GM19328 (cell line): Measurements from ENCODE around the gene CAPN11.
"Not testable (repeated sequence)": the region's sequence is repeated elsewhere in the genome, so short reads cannot be mapped to it uniquely, and the experiment has no call there.

Source experiments
- ATAC-seq: cut with Tn5 transposase; IDR thresholded peaks from one replicate; pipeline ENCODE4 v1.9.1; 2021; ENCODE audit warnings: mild to moderate bottlenecking, moderate library complexity; ENCODE audit not compliant: unreplicated experiment

Gene CAPN11

GRCh38 chr6:44129841-44130322, 28.7 kb upstream of the CAPN11 start:
- ATAC-seq = no peak

DNA sequence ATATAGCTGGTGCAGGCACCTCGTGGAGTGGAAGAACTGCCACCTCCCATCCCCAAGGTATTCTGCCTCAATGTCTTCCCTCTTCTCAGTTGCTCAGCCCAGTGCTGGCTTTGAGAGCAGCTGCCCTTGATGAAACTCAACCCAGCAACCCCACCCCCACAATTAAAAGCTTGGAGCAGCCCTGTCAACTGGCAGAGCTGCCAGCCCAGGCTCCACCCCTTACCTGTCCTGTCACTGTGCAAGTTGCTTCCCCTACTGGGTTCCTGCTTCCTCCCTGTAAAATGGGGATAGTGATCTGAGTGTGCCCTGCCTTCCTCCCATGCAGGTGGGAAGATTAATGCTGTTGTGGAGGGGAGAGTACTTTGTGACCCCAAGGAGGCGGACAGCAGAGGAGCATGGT, 26.7 kb upstream of the CAPN11 start:
- no peak for ATAC-seq

GRCh38 chr6:44132476-44132875, 26.1 kb upstream of the CAPN11 start:
- ATAC-seq = no peak

DNA sequence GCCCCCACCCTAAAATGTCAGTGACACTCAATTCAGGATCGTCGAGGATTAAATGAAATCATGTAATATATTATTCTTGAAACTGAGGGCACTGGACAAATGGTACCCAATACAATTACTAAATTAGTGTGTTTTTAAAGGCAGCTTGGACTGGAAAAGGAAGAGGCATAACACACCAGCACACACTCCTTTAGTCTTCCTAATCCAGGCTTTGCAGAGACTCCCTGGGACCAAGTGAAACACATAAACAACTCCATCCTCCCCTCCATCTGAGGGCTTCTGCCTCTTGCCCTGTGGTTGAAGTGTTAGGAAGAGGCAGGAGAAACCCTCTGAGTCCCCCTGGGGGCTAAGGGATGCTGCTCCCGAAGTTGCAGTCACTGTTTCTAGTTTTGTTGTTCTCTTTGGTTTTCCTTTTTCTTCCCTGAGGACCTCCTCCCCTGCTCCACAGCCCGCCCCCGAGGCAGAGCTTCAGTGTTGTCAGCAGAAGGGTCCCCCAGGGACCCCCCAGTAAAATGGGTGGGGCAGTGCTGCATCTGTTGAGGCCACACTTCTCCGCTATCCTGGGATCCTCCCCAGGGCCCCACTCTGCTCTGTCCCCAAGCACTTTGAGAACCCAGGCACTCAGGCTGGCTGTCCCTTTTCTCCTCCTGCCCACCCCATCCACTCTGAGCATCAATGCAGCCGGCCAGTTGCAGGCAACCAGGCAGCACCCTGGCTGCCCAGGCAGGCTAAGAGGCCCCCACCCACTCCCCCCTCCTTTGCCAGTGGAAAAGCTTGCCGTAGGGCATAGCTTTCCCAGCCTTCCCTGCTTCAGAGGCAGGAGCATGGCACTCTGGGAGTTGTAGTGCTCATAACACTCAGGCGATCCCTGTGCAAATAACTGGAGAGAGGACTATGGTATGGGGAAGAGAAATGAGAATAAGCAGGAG, 25.4 kb upstream of the CAPN11 start:
- no peak for ATAC-seq

DNA sequence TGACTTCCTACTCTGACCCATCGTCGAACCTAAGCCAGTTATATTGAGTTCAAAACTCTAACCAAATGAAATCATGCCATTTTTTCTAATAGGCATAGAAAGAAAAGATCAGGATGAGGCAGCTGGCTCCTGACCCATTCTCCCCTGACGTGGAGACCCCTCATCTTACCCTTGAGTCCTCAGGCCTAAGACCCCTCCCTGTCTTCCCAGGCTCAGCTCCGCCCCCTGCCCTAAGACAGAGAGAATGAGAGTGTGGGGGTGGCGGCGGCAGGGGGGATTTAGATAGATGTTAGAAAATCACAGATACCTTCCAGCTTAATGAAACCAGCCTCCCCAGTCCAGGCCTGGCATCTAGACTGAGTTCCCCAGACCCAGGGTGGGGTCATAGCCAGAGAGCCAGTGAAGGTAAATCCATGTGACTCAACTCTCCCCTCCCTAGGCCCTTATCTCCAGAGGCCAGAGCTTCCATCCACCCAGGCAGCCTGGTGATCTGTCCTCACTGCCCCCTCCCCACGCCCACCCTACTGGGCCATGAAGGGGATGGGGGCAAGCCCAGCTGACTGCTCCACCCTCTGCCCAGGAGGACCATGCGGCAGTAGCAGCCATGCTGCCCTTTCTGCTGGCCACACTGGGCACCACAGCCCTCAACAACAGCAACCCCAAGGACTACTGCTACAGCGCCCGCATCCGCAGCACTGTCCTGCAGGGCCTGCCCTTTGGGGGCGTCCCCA, 24.5 kb upstream of the CAPN11 start:
- ATAC-seq = no peak

DNA sequence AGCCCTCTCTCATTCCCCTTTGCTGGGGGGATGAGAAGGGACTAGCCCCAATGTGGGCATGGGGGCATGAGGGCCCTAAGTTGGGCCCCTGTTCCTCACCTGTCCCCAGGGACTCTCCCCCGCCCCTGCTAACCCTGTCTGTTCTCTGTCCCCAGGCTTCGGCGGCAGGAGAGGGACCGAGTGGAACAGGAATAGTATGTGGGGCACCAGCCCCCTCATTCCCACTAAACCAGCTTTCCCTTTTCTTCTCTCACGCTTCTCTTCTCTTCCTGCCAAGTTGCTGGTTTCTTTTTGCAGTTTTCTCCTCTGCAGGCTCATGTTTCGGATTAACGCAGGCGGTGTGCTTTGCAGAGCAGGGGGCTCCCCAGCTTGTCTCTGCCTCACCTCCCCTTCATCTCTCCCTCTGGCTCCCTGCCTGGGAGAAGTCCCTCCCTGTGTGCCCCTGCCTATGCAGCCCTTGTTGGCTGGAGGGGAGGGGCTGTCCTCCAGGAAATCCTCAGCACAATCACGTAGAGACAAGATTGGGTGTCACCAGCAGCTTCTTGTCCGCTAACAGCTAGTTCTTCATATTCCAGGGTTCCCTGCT, 23.4 kb upstream of the CAPN11 start:
- ATAC-seq = no peak

DNA sequence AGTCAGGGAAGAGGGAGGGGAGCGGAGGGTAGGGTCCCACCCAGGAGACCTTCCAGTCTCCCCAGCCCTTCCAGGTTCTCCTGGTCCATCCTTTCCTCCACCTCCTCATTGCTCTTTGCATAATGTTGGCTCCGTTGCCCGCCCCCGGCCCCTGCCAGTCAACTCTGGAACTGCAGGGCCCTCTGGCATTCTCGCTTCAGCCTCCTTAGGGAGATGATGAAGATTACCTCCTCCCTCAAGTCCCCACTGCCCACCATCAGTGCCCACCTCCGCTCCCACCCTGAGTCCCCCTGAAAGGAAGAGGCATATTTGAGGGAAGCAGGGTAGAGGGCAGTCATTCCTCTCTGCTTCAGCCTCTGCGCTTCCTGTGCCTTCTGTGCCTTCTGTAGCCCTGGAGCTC, 22.7 kb upstream of the CAPN11 start:
- ATAC-seq = no peak

- no peak for ATAC-seq
Observed at GRCh38 chr6:44138717-44139350, 19.8 kb upstream of the CAPN11 start.

DNA sequence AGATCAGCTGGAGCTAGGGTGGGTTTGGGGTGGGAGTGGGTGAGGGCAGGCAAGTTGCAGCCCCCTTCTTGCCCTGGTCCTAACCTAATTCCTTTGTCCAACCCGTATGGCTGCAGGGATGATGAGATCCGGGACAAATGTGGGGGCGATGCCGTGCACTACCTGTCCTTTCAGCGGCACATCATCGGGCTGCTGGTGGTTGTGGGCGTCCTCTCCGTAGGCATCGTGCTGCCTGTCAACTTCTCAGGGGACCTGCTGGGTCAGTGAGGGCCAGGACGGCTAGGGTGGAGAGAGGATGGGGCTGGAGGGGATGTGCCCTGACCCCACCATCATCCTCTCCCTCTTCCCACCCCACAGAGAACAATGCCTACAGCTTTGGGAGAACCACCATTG, 19.3 kb upstream of the CAPN11 start:
- ATAC-seq = no peak

DNA sequence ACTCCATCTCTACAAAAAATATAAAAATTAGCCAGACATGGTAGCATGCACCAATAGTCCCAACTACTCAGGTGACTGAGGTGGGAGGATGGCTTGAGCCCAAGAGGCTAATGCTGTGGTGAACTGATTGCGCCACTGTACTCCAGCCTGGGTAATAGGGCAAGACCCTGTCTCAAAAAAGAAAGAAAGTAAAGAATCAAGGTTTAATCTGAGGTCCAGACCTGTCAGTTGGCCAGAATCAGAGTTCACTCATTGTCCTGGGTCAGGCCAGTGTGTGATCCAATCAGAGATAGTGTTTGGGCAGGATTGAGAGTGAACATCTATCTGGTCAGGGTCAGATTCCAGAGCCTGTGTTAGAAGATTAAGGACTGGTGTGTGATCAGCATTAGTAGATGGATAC, 15.8 kb upstream of the CAPN11 start:
- ATAC-seq = no peak

DNA sequence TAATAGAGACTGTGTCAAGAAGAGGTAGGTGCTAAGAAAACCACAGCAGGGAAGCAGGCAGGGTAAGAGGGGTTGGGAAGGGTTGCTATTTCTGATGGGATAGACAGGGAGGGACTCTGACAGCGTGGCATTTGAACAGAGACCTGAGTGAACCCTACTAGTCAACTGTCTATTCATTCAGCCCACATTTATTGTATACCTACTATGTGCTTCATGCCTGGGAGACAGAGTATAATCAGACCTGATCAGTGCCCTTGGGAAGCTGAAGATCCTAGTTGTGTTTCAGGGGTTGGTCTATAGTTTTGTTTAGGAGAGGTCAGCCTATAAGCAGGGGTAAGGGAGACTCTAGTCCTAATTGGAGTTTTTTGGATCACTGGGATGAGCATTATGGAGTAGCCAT, 14.9 kb upstream of the CAPN11 start:
- ATAC-seq = no peak

DNA sequence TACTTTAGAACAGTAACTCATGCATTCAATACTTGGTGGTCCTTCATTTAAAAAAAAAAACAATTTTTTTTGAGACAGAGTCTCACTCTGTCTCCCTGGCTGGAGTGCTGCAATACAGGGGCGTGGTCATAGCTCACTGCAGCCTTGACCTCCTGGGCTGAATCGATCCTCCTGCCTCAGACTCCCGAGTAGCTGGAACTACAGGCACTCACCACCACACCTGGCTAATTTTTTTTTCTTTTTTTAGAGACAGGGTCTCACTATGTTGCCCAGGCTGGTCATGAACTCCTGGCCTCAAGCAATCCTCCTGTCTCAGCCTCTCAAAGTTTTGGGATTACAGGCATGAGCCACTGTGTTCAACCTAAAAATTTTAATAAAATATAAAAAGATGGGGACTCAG, 14.1 kb upstream of the CAPN11 start:
- ATAC-seq = not testable (repeated sequence)

GRCh38 chr6:44145839-44146238, 12.8 kb upstream of the CAPN11 start:
- ATAC-seq = no peak

DNA sequence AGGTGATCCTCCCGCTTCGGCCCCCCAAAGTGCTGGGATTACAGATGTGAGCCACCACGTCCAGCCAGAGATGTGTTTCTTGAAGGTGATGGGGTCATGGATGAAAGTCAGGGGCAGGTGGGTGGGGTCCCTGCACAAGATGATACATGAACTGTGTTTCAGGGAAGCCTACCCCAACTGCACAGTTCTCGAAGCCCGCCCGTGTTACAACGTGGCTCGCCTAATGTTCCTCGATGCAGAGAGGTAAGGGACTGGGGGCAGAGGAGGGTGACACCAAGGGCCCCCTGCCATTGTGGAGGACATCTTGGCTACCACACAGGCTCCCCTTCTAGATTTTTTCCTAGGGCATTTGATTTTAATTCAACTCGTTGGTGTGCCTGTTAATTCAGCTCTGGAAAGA, 11.9 kb upstream of the CAPN11 start:
- no peak for ATAC-seq

GRCh38 chr6:44147256-44147655, 11.4 kb upstream of the CAPN11 start:
- ATAC-seq = no peak

DNA sequence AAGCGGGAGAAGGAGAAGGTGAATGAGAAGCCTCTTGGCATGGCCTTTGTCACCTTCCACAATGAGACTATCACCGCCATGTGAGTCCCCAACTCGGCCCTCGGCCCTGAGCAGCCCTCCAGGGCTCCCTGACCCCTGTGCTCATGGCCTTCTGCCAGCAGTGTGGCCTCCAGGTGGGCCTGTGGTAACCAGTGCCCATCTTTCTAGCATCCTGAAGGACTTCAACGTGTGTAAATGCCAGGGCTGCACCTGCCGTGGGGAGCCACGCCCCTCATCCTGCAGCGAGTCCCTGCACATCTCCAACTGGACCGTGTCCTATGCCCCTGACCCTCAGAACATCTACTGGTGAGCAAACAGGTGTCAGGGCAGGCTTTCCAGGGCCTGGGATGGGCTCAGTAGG, 10.3 kb upstream of the CAPN11 start:
- no peak for ATAC-seq

- no peak for ATAC-seq
Observed at GRCh38 chr6:44149369-44150012, 9.1 kb upstream of the CAPN11 start.

DNA sequence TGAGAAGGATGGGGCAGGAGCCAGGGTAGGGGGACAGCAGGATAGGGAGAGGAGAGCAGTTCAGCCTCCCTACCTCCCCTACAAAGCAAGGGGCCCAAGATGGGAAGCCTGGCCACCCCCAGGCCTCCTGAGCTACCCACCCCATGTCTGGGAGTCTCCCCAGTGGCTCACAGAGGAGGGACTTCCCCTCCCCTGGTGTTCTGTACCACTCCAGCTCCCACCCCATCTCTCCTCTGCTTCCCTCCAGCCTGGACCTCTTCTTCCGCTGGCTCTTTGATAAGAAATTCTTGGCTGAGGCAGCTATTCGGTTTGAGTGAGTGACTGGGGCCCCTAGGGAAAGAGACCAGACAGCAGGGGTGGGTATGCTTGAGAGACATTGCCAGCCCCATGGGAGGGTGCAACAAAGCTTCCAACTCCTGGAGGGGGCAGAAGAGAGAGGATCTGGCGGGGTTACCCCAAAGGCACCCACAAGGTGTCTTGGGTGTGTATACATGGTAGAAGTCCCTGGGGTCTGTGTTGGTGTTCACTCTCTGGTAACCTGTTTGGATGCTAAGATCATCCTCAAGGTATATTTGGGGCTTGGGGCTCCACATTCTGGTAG, 8.2 kb upstream of the CAPN11 start:
- no peak for ATAC-seq

GRCh38 chr6:44151348-44152108, 7.1 kb upstream of the CAPN11 start:
- no peak for ATAC-seq

GRCh38 chr6:44152109-44152461, 6.5 kb upstream of the CAPN11 start:
- no peak for ATAC-seq
